CD4-positive, CD25-positive, alpha-beta regulatory T cell (primary cell): ENCODE results near the gene NUTM2B. TPM values are rescaled to one million over a fixed set of nuclear protein-coding genes. Genes with fewer than 3 reads are reported as not detected.
"Not testable (repeated sequence)": the region's sequence is repeated elsewhere in the genome, so short reads cannot be mapped to it uniquely, and the experiment has no call there.

Experiments
- ATAC-seq, 2 donors: fragments of 150-1000 bp; cut with Tn5 transposase; one replicate each; pipeline ENCODE4 v1.10.0; 2021; ENCODE audit warnings: low read depth in 2 of 2, moderate number of reproducible peaks in 2 of 2, moderate library complexity in 1 of 2
- DNase-seq, 3 donors: peaks; one replicate each; pipeline versions ENCODE4 v3.0.0 to v3.0.0-alpha.2; 2012 to 2022; ENCODE audit warnings: mixed read lengths in 1 of 3
- H3K27ac ChIP-seq: one replicate; pipeline ENCODE4 v1.7.0; 2013; ENCODE audit warnings: mild to moderate bottlenecking, low read length; ENCODE audit not compliant: insufficient read depth, poor library complexity, severe bottlenecking
- H3K27me3 ChIP-seq: one replicate; pipeline ENCODE4 v1.7.0; 2013; ENCODE audit warnings: low read length; ENCODE audit not compliant: control insufficient read depth, insufficient read depth
- H3K36me3 ChIP-seq: one replicate; pipeline ENCODE4 v1.7.0; 2013; ENCODE audit warnings: mild to moderate bottlenecking, low read length, moderate library complexity; ENCODE audit not compliant: control insufficient read depth, insufficient read depth
- H3K4me1 ChIP-seq: 2 replicates; pipeline ENCODE4 v1.7.0; 2013; ENCODE audit warnings: mild to moderate bottlenecking, low read length; ENCODE audit not compliant: insufficient read depth, control insufficient read depth, poor library complexity, severe bottlenecking
- H3K4me3 ChIP-seq: one replicate; pipeline ENCODE4 v1.7.0; 2013; ENCODE audit warnings: low read depth, mild to moderate bottlenecking, low read length, moderate library complexity
- H3K9me3 ChIP-seq, 2 experiments: 1 replicate in 1 of 2; 2 replicates in 1 of 2; pipeline ENCODE4 v1.7.0; 2013; ENCODE audit warnings: low read length in 2 of 2, mild to moderate bottlenecking in 1 of 2, moderate library complexity in 1 of 2; ENCODE audit not compliant: control insufficient read depth in 2 of 2
- H3K27ac Mint-ChIP-seq, 3 donors: one replicate each; pipeline ENCODE4 v1.8.0; 2020 to 2022; ENCODE audit warnings: mild to moderate bottlenecking in 3 of 3, mixed read lengths in 3 of 3, moderate library complexity in 2 of 3
- H3K27me3 Mint-ChIP-seq: one replicate; pipeline ENCODE4 v1.8.0; 2022; ENCODE audit warnings: mild to moderate bottlenecking, mixed read lengths
- H3K36me3 Mint-ChIP-seq: one replicate; pipeline ENCODE4 v1.8.0; 2020; ENCODE audit warnings: mixed read lengths
- H3K4me1 Mint-ChIP-seq, 4 donors: one replicate each; pipeline ENCODE4 v1.8.0; 2020 to 2022; ENCODE audit warnings: mixed read lengths in 4 of 4, mild to moderate bottlenecking in 1 of 4
- H3K4me3 Mint-ChIP-seq, 4 donors: one replicate each; pipeline ENCODE4 v1.8.0; 2020 to 2022; ENCODE audit warnings: mild to moderate bottlenecking in 4 of 4, mixed read lengths in 4 of 4, moderate library complexity in 3 of 4
- H3K9me3 Mint-ChIP-seq, 7 donors: one replicate each; pipeline ENCODE4 v1.8.0; 2020 to 2022; ENCODE audit warnings: mixed read lengths in 7 of 7, mild to moderate bottlenecking in 3 of 7, moderate library complexity in 2 of 7
- polyA plus RNA-seq, 4 donors: library from polyadenylated mRNA; unstranded; fragments of 300-500 nt; fragmentation: Illumina TruSeq; gene quantifications; one replicate each; pipeline ENCODE4 v1.2.3, GENCODE V29; 2021
- total RNA-seq: library from RNA; stranded (reverse); gene quantifications from one replicate; pipeline ENCODE4 v1.2.3, GENCODE V29; 2022

The NUTM2B gene
- 2.4 TPM for total RNA-seq
- under 1 TPM in 3 of 4 donors, not detected in 1; 0.05 to 0.15 (median 0.08) TPM for polyA plus RNA-seq

- not testable (repeated sequence) for H3K4me3 ChIP-seq, H3K27me3 Mint-ChIP-seq, H3K36me3 Mint-ChIP-seq, DNase-seq, H3K4me1 Mint-ChIP-seq, H3K4me3 Mint-ChIP-seq, H3K27ac Mint-ChIP-seq, H3K27ac ChIP-seq, H3K27me3 ChIP-seq, ATAC-seq, H3K4me1 ChIP-seq, H3K36me3 ChIP-seq, H3K9me3 ChIP-seq, H3K9me3 Mint-ChIP-seq
Observed at GRCh38 chr10:79702927-79703326, at the start of gene NUTM2B. NUTM2B (plus strand) TSS chr10:79703227; CDS start chr10:79703610, 383 bp downstream.

- H3K27me3 ChIP-seq, H3K27ac Mint-ChIP-seq, H3K4me1 ChIP-seq, H3K9me3 Mint-ChIP-seq, H3K36me3 ChIP-seq, H3K4me3 Mint-ChIP-seq, H3K9me3 ChIP-seq, H3K36me3 Mint-ChIP-seq, DNase-seq, H3K27me3 Mint-ChIP-seq, ATAC-seq, H3K4me3 ChIP-seq, H3K27ac ChIP-seq, H3K4me1 Mint-ChIP-seq: not testable (repeated sequence)
Observed at GRCh38 chr10:79663287-79663686, 39.7 kb upstream of the NUTM2B start.

GRCh38 chr10:79664686-79665085 lies 38.3 kb upstream of the NUTM2B start:
- not testable (repeated sequence) for H3K4me1 Mint-ChIP-seq, H3K27me3 Mint-ChIP-seq, H3K4me1 ChIP-seq, H3K36me3 Mint-ChIP-seq, H3K27ac ChIP-seq, H3K9me3 Mint-ChIP-seq, H3K27me3 ChIP-seq, DNase-seq, H3K4me3 Mint-ChIP-seq, H3K9me3 ChIP-seq, H3K36me3 ChIP-seq, H3K4me3 ChIP-seq, ATAC-seq, H3K27ac Mint-ChIP-seq

DNA sequence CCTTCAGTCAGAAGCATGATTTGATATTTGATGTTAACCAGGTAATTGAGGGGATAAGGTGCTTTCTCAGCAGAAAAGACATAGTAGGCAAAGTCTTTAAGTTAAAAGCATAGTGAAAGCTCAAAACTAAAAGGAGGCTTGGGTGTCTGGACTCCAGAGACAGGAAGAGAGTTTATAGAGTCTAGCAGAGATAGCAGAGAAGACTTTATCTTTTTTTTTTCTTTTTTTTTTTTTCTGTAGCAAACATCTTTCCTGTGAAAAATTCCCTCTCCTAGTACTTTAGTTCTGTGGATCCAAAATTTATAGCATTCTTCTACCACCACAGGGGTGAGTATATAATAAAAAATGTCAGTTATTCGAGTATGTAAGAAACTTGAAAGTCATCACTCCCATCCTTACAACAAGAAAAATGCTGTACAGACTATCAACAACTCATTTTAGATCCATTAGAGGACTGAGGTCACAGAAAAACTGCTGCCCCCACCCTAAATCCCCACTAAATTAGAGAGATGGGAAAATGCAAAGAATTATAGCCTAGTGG lies 33.7 kb upstream of the NUTM2B start:
- H3K27me3 ChIP-seq, H3K36me3 ChIP-seq, H3K27ac Mint-ChIP-seq, H3K9me3 Mint-ChIP-seq, H3K27ac ChIP-seq, H3K4me1 ChIP-seq, H3K36me3 Mint-ChIP-seq, H3K4me3 ChIP-seq, H3K4me3 Mint-ChIP-seq, H3K27me3 Mint-ChIP-seq, H3K4me1 Mint-ChIP-seq, H3K9me3 ChIP-seq, ATAC-seq, DNase-seq: not testable (repeated sequence)

GRCh38 chr10:79674878-79675277 lies 28.1 kb upstream of the NUTM2B start:
- H3K27me3 ChIP-seq, H3K36me3 ChIP-seq, DNase-seq, ATAC-seq, H3K27ac Mint-ChIP-seq, H3K9me3 ChIP-seq, H3K4me3 ChIP-seq, H3K4me1 ChIP-seq, H3K27ac ChIP-seq, H3K9me3 Mint-ChIP-seq, H3K27me3 Mint-ChIP-seq, H3K4me3 Mint-ChIP-seq, H3K36me3 Mint-ChIP-seq, H3K4me1 Mint-ChIP-seq: not testable (repeated sequence)

- H3K27me3 Mint-ChIP-seq, H3K36me3 ChIP-seq, DNase-seq, H3K9me3 ChIP-seq, H3K27ac Mint-ChIP-seq, H3K27me3 ChIP-seq, H3K4me1 Mint-ChIP-seq, H3K27ac ChIP-seq, H3K4me1 ChIP-seq, ATAC-seq, H3K4me3 ChIP-seq, H3K4me3 Mint-ChIP-seq, H3K9me3 Mint-ChIP-seq: not testable (repeated sequence)
- peaks cover 12% of the 10 kb centered on the region for H3K36me3 Mint-ChIP-seq
Observed at GRCh38 chr10:79683026-79683883, 19.8 kb upstream of the NUTM2B start.

GRCh38 chr10:79683884-79684720 lies 18.9 kb upstream of the NUTM2B start:
- not testable (repeated sequence) for H3K4me1 ChIP-seq, H3K4me3 ChIP-seq, H3K27ac Mint-ChIP-seq, H3K4me1 Mint-ChIP-seq, H3K9me3 ChIP-seq, H3K27me3 Mint-ChIP-seq, H3K4me3 Mint-ChIP-seq, ATAC-seq, H3K27me3 ChIP-seq, H3K36me3 ChIP-seq, H3K27ac ChIP-seq, DNase-seq, H3K9me3 Mint-ChIP-seq
- peaks cover 12% of the 10 kb centered on the region for H3K36me3 Mint-ChIP-seq
